ENCODE results near the gene SLC44A4.

SLC44A4 gene

DNA sequence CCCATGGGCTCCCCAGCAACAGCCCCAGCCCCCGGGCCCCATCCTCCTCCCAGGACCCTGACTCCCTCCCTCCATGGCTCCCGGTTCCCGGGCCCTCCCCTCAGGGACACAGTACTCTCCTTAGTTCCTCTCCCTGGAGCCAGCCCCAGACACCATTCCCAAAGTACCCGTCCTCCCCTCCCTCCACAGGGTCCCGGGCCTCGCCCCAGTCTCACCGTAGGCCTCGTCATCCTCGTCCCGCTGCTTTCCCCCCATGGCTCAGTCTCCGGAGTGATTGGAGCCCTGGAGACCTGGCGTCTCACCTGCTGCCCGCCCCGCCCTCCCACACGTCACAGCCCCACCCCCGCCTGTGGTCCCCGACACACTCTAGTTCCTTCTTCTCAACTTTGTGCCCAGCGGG, at the start of gene SLC44A4:
TSS of gene SLC44A4 (minus strand) at position 272 of the 400 bp plus-strand sequence. CDS start at position 255, 17 bp downstream.
- in situ Hi-C loops (cut with HindIII; ENCODE audit: low sequenced_read_pairs) = no loop called here
- DNase-seq (ENCODE audit: low read depth, low spot score) = no peak
- no peak within 1 kb of the TSS for H3K4me3 ChIP-seq (ENCODE audit: low read depth, low read length)
- no peak for TF ChIP-seq CTCF (IDR thresholded peaks at IDR 0.05; ENCODE audit: low read depth, low read length)

- no peak overlapping the region for H3K4me3 ChIP-seq (ENCODE audit: low read depth, low read length)
- TF ChIP-seq CTCF (IDR thresholded peaks at IDR 0.05; ENCODE audit: low read depth, low read length) = no peak
- in situ Hi-C loops (cut with HindIII; ENCODE audit: low sequenced_read_pairs) = no loop called here
- no peak for DNase-seq (ENCODE audit: low read depth, low spot score)
Observed at GRCh38 chr6:31928672-31928939, 49.8 kb upstream of the SLC44A4 start.

GRCh38 chr6:31927863-31928671, 49.3 kb upstream of the SLC44A4 start:
- no peak for TF ChIP-seq CTCF (IDR thresholded peaks at IDR 0.05; ENCODE audit: low read depth, low read length)
- in situ Hi-C loops (cut with HindIII; ENCODE audit: low sequenced_read_pairs) = no loop called here
- DNase-seq (ENCODE audit: low read depth, low spot score) = no peak
- no peak overlapping the region for H3K4me3 ChIP-seq (ENCODE audit: low read depth, low read length)

- TF ChIP-seq CTCF (IDR thresholded peaks at IDR 0.05; ENCODE audit: low read depth, low read length) = no peak
- no peak for DNase-seq (ENCODE audit: low read depth, low spot score)
- in situ Hi-C loops (cut with HindIII; ENCODE audit: low sequenced_read_pairs) = no loop called here
- no peak within 1 kb of the TSS for H3K4me3 ChIP-seq (ENCODE audit: low read depth, low read length)
Observed at GRCh38 chr6:31927242-31927862, 48.6 kb upstream of the SLC44A4 start, which contains the start of gene C2. C2 (plus strand) TSS chr6:31927717; CDS start chr6:31927753, 36 bp downstream.

DNA sequence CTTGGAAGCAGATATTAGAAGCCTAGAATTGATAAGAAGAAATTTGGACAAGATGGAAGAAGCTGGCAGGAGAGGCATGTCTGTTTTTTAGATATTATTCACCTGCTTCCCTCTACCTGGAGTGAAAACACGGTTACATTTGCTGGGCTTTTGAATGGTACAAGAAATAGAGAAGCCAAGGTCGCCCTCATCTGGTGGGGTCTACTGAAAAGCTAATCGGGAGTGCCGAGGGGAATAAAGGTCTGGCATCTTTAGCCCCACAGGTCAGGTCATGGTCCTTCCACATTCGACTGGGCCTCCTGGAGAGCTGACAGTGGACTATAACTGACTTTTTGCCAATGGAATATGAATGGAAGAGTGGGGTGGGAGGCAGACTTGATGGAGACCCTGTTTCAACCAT, 44.1 kb upstream of the SLC44A4 start:
- in situ Hi-C loops (cut with HindIII; ENCODE audit: low sequenced_read_pairs) = no loop called here
- DNase-seq (ENCODE audit: low read depth, low spot score) = no peak
- H3K4me3 ChIP-seq (ENCODE audit: low read depth, low read length) = no peak overlapping the region
- TF ChIP-seq CTCF (IDR thresholded peaks at IDR 0.05; ENCODE audit: low read depth, low read length) = no peak

DNA sequence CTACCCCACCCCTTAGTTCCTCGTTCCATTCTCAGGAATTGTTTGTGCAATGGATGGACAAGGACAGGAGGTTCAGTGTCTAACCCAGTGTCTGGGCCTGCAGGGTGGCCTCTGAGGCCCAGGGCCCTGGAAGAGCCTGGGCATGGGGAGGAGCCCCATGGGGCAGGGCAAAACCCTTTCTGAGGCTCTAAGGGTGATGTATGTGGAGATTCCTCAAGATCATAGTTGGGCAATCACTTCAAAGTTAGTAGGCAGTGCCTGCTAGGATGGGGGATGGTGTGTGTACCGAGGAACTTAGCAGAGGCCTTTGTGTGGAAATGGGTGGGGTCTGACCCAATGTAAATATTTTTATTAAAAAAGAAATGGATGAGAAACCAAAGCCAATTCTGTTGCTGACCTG, 42.0 kb upstream of the SLC44A4 start:
- TF ChIP-seq CTCF (IDR thresholded peaks at IDR 0.05; ENCODE audit: low read depth, low read length) = no peak
- DNase-seq (ENCODE audit: low read depth, low spot score) = no peak
- in situ Hi-C loops (cut with HindIII; ENCODE audit: low sequenced_read_pairs) = no loop called here
- no peak overlapping the region for H3K4me3 ChIP-seq (ENCODE audit: low read depth, low read length)
